HG03095 (cell line): Measurements from ENCODE around the gene GPR143.

ENCODE experiments used
- ATAC-seq: cut with Tn5 transposase; IDR thresholded peaks from one replicate; pipeline ENCODE4 v1.9.1; 2021; ENCODE audit warnings: moderate library complexity; ENCODE audit not compliant: unreplicated experiment

GPR143 gene

DNA sequence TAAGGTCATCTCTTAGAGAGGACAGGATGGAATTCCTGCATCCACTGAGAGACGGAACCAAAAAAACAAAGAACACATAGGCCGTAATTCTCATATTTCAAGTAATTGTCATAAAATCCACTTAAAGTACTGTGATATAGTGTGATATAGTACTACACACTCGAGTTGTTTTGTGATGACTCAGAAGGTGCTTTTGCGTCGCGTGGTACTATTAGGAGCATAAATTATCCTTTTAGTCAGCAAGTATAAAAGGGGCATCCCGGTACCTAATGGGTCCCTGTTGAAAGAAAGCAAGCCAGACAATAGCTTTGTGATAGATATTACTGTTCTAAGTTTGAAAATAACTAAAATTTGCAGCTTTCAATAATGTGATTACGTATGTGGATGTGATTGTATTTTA, 55.3 kb downstream of the GPR143 start:
- ATAC-seq: no peak

GRCh38 chrX:9708923-9709553, 56.6 kb downstream of the GPR143 start:
- peak; percentile 83 for ATAC-seq

DNA sequence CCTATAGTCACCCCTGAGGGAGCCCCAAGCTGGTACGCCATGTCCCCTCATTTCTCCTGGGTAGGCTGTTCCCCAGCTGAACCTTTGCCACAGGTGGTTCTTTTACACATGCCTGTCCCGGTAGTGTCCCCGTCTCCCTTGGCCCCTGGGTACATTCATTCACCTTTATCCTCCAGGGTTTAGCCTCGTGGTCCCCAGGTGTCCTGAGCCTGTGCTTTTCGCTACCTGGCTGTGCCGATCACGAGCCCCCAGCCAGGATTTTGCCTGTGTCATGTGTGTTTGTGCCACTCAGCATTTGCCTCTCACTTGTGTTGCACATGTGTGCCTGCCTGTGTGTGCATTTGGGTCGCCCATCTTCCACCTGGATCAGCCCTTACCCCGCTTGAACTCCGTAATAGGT, 57.6 kb downstream of the GPR143 start:
- ATAC-seq: no peak

DNA sequence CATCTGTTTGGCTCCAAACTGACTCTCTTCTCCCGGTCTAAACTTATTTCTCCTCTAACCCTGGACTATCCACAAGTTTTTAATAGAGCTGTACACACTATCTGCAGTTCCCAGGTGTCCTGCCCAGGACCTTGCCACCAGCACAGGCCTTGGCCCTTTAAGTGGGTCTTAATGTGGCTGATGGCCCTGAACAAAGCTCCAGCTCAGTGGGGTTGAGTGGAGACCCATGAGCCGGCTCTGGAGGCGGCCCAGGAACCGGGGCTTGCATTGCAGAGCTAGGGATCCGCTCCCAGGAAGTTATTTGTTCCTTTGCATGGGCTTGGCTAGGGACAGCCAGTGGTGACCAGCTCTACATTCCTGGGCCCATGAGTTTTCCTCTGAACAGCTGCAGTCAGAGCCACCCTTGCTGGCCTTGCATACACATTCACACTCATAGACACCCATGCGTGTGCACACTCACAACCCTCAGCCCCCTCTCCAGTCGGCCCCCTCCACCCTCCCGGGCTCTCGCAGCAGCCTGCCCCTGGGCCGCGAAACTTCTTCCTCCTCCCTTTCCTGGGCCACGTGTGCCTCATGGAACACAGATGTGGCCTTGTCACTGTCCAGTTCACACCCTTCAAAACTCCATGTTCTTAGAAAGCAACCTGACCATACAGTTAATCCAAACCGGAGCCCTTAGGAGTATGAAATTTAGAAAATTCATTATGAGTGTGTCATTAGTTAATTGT, 58.2 kb downstream of the GPR143 start:
- no peak for ATAC-seq

DNA sequence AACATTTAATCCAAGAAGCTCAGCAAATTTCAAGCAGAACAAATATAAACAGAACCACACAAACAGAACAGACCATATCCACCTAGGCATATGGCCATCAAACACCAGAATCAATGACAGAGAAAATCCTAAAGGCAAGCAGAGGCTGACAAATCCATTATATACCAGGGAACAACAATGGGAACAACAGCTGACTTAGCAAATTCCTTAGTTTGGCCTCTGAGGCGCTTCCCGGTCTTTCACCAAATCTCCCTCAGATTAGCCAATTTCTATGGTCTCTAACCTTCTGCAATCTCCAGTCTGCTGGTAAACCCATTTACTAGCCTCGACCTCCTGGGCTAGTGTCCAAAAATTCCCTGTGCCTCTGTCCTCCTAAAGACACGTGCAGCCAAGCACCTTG, 59.2 kb downstream of the GPR143 start:
- no peak for ATAC-seq

GRCh38 chrX:9704876-9705465, 60.7 kb downstream of the GPR143 start:
- no peak for ATAC-seq

GRCh38 chrX:9703406-9703805, 62.2 kb downstream of the GPR143 start:
- ATAC-seq: no peak

GRCh38 chrX:9701790-9702189, 63.9 kb downstream of the GPR143 start:
- no peak for ATAC-seq

DNA sequence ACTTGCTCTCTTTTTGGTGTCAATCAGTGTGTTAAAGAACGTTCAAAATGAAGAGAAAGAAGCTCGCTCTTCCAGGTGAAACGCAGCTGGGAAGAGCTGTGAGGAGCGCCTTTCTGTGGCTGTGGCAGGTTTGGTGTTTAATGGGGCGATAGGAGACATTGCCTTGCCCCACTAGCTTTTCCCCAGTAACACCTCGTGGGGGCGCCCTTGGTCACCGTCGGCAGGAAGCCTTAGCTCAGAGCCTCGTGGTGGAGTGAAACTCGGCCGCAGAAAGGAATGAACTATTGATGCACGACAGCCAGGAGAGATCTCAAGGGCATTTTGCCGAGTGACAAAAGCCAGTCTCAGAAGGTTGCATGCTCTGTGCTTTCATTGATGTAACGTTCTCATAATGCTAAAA, 65.1 kb downstream of the GPR143 start:
- ATAC-seq: no peak

DNA sequence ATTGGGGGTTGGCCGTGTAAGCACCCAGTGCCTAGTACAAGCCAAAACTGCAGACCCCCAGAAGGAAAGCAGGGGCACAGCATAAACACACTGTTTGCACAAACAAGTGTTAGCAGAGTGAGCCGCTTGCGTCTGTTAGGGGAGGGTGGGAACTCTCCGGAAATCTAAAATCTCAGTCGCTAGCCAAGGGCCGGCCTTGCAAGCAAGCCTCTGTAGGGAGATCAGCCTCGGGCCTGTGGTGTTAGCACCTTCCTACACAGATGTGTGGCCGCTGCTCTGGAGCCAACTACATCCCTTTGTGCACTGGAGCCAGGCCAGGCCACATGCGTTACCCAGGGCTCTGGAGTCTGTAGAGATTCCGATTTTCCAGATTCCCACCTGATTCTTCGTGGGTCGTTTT, 67.1 kb downstream of the GPR143 start:
- no peak for ATAC-seq

GRCh38 chrX:9693307-9694001, 72.2 kb downstream of the GPR143 start:
- ATAC-seq: no peak

- ATAC-seq: no peak
These were observed 75.6 kb downstream of the GPR143 start for GRCh38 chrX:9690046-9690445.

- ATAC-seq: no peak
These were observed 76.8 kb downstream of the GPR143 start for GRCh38 chrX:9688833-9689232.

GRCh38 chrX:9687899-9688298, 77.7 kb downstream of the GPR143 start:
- ATAC-seq: no peak

GRCh38 chrX:9683350-9683749, 82.3 kb downstream of the GPR143 start:
- no peak for ATAC-seq

- no peak for ATAC-seq
These were observed 82.8 kb downstream of the GPR143 start for GRCh38 chrX:9682861-9683260.

DNA sequence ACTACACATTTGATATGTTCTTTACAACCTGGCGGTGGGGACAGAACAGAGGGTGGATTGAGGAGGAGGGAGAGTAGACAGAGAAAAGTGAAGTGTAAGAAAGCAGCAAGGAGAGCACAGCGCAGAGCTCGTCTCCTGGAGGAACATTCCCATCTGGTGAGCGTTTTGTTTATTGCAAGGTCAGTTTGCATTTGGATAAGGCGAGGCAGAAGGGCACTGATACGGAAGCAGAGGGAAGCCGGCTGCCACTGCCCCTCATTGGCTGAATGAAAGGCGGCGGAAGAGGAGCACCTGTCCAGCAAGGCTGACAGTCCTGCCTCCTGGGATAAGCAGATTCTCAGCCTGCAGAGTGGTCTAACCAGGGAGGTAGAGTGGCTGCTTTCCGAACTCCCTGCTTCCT, 83.2 kb downstream of the GPR143 start:
- no peak for ATAC-seq

DNA sequence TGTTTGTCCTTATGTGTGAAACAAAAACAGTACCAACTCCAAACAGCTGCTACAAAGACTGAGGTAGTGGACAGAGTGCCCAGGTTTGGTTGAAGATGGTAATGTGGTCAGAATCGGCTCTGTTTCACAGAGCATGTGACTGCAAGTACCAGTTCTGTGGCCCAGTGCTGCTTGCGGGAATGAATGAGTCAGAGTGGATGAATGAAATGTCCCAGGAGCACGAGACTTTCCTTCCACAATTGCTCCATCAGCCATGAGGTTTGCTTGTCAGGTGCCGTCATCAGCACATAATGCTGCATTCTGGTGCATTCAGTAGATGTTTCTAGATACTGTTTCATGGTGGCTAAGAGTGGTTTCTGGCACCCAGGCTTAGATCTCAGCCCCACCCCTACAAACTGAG, 84.2 kb downstream of the GPR143 start:
- no peak for ATAC-seq

DNA sequence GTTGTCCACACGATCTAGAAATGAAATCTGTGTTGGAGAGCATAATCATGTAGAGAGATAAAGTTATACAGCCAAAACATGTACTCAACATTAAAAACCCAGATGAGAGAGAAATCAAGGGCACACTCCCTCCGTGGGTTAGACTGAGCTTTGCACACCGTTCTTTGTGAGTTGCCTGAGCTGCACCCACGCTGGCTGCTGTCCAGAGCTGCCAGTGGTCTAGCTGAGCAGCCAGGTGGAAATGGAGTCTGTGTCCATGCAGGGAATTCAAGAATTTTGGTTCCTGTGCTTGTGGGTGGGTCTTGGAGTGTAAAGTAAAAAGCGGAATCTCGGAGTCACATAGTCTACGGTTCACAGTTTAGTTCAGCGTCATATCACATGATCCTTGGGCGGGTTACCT, 84.6 kb downstream of the GPR143 start:
- ATAC-seq: no peak

DNA sequence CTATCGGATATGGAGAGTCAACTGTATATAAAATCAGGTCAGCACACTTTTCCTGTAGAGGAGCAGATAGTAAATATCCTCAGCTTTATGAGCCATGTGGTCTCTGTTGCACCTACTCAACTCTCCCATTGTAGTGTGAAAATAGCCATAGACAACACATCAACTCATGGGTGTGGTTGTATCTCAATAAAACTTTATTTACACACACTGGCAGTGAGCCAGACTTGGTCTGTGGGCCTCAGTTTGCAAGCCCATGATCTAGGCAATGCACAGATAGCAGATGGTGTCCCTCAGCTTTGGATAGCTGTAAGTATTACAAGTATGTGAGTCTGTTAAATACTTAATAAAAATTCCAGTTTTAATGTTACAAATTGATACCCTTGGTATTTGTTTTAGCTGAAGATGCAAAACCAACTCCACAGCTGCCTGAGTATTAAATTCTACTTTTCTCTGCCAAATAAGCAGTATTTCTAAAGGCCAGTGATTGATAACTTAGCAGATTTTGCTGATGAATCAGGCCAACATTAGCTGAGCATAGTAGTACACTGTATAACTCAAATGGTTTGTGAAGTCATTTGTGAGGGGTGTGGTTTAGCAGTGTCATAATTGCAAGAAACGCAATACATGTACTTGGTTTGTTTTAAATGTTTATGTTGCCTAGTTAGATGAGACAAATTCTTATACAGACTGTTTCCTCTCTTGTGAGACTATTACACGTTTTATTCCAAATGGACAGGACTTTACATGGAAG, 87.3 kb downstream of the GPR143 start:
- no peak for ATAC-seq

DNA sequence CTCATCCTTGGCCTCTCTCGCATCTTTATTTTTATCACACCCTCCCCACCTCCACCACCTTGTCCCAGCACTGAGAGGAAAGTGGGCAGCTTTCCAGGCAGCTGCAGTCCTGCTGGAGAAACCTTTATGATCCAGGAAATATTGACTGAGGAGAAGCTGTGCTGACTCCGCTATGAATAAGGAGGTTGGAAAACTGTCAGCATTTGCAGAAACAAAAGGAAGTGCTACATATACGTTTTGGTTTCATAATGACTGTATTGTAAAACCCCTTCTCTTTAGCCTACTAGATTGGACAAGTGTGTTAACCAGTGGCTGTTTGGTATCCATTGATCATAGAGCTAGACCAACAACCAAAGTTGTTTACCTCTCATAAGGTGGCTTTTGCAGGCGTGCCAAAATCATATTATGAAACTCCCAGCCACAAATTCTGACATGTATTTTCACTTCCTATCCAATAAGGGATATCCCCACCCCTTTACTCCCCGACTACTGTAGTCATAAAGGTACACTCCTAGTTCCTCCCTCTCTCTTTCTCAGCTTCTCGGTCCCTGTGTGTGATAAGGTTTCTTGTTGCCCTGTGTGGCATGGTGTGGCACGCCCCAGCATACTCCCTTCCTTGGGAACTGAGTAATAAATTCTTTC, 88.4 kb downstream of the GPR143 start:
- ATAC-seq: peak; percentile 96
